ENCODE measurements around the gene TRIP4. TPM values are rescaled to one million over a fixed set of nuclear protein-coding genes. Genes with fewer than 3 reads are reported as not detected.

The TRIP4 gene
- total RNA-seq, 2 donors from 2014 or later: 11.7 to 15.5 TPM

Small RNAs within 50 kb of the gene (small RNA-seq; reads per million reads assigned to genes)
- gene RF00019 (not detected), gene RF00554 (not detected)

Other genes with a start within 250 kb of the TRIP4 start
- gene SNX22, start 236.1 kb upstream of the TRIP4 start, total RNA-seq: under 1 TPM; under 0.01 to 0.78 TPM
- gene PPIB, start 224.8 kb upstream of the TRIP4 start, total RNA-seq: 1,000 to 10,000 TPM in 1 of 2 donors, 100 to 1,000 TPM in 1; 159 to 1,343 TPM
- 10 to 100 TPM in 1 of 2 donors, 1 to 10 TPM in 1; 6.7 to 13.8 TPM for gene CSNK1G1, start 31.7 kb upstream of the TRIP4 start, total RNA-seq
- gene PCLAF, start 6.4 kb upstream of the TRIP4 start, total RNA-seq: 1 to 10 TPM in 1 of 2 donors, not detected in 1; 1.8 TPM
- gene ZNF609, start 72.7 kb downstream of the TRIP4 start, total RNA-seq: 10 to 100 TPM; 17.9 to 22.7 TPM

All from body of pancreas (tissue), 2 donors.